T-helper 2 cell treated with Interferon-gamma antibody and Interleukin-4, amounts not matched to agents 100 ng/mL and 5 ng/mL, for 36 hours (primary cell): ENCODE results near the gene ZNF80. TPM values are rescaled to one million over a fixed set of nuclear protein-coding genes. Genes with fewer than 3 reads are reported as not detected.

Experiments
- total RNA-seq: library from RNA; stranded (reverse); gene quantifications from 2 replicates; pipeline ENCODE4 v1.2.3, GENCODE V29; 2022

ZNF80 gene
- total RNA-seq, 1 donor from 2014 or later = 1.00 TPM

Other genes with a start within 250 kb of the ZNF80 start
- 3.0 TPM in 2 replicates for gene CCDC191, start 181.1 kb downstream of the ZNF80 start, total RNA-seq
- gene QTRT2, start 180.8 kb downstream of the ZNF80 start, total RNA-seq = 37.8 and 39.4 TPM in 2 replicates
- gene DRD3, start 58.5 kb downstream of the ZNF80 start, total RNA-seq = not detected in 2 replicates
- 3.2 and 3.7 TPM in 2 replicates for gene TIGIT, start 56.5 kb upstream of the ZNF80 start, total RNA-seq